ENCODE measurements around the gene SEZ6L2. TPM values are rescaled to one million over a fixed set of nuclear protein-coding genes. Genes with fewer than 3 reads are reported as not detected.

SEZ6L2 gene
- total and polyA plus RNA-seq, 9 of the 15 experiments (the other 6 are each of a cell fraction or from before 2014, with no cell fraction given): 0.10 to 2.1 (median 0.72) TPM

Other genes starting within 250 kb of the SEZ6L2 start
Only the 7 nearest of the 25 such genes appear.
- 58.2 and 68.3 TPM in 2 replicates for gene PAGR1, start 83.4 kb downstream of the SEZ6L2 start, total RNA-seq (2014; rRNA removed)
- gene PAGR1, start 83.4 kb downstream of the SEZ6L2 start, total RNA-seq (2014; rRNA removed; fragmentation: Illumina TruSeq; extraction: Trizol): 16.5 and 16.8 TPM in 2 replicates
- gene PAGR1, start 83.4 kb downstream of the SEZ6L2 start, total RNA-seq (2015; rRNA removed; fragmentation: Illumina TruSeq; extraction: Trizol): 40.7 and 42.2 TPM in 2 replicates
- gene PAGR1, start 83.4 kb downstream of the SEZ6L2 start, total RNA-seq (2021): 33.3 and 36.0 TPM in 2 replicates
- 15.4 and 16.6 TPM in 2 replicates for gene PAGR1, start 83.4 kb downstream of the SEZ6L2 start, polyA plus RNA-seq (2011; rRNA removed)
- 15.7 and 26.0 TPM in 2 replicates for gene PAGR1, start 83.4 kb downstream of the SEZ6L2 start, polyA plus RNA-seq (2014; fragmentation: Illumina TruSeq; extraction: Trizol)
- gene PAGR1, start 83.4 kb downstream of the SEZ6L2 start, polyA plus RNA-seq (2014; fragmentation: Nextera tagmentation; extraction: Ambion mirVana): 1 to 10 TPM; 1.4 to 4.5 TPM
- 42.8 and 51.3 TPM in 2 replicates for gene PAGR1, start 83.4 kb downstream of the SEZ6L2 start, polyA plus RNA-seq (2014; rRNA removed)
- 0.53 and 1.00 TPM in 2 replicates for gene MVP, start 79.1 kb downstream of the SEZ6L2 start, total RNA-seq (2014; rRNA removed)
- gene MVP, start 79.1 kb downstream of the SEZ6L2 start, total RNA-seq (2014; rRNA removed; fragmentation: Illumina TruSeq; extraction: Trizol): 0.41 and 0.65 TPM in 2 replicates
- 0.76 and 0.98 TPM in 2 replicates for gene MVP, start 79.1 kb downstream of the SEZ6L2 start, total RNA-seq (2015; rRNA removed; fragmentation: Illumina TruSeq; extraction: Trizol)
- gene MVP, start 79.1 kb downstream of the SEZ6L2 start, total RNA-seq (2021): 1.4 and 1.9 TPM in 2 replicates
- gene MVP, start 79.1 kb downstream of the SEZ6L2 start, polyA plus RNA-seq (2011; rRNA removed): 0.39 and 1.1 TPM in 2 replicates
- 0.43 and 0.69 TPM in 2 replicates for gene MVP, start 79.1 kb downstream of the SEZ6L2 start, polyA plus RNA-seq (2014; fragmentation: Illumina TruSeq; extraction: Trizol)
- not detected for gene MVP, start 79.1 kb downstream of the SEZ6L2 start, polyA plus RNA-seq (2014; fragmentation: Nextera tagmentation; extraction: Ambion mirVana)
- 0.66 and 1.1 TPM in 2 replicates for gene MVP, start 79.1 kb downstream of the SEZ6L2 start, polyA plus RNA-seq (2014; rRNA removed)
- gene CDIPT, start 36.3 kb downstream of the SEZ6L2 start, total RNA-seq (2014; rRNA removed): 32.5 and 42.4 TPM in 2 replicates
- 6.3 and 8.4 TPM in 2 replicates for gene CDIPT, start 36.3 kb downstream of the SEZ6L2 start, total RNA-seq (2014; rRNA removed; fragmentation: Illumina TruSeq; extraction: Trizol)
- gene CDIPT, start 36.3 kb downstream of the SEZ6L2 start, total RNA-seq (2015; rRNA removed; fragmentation: Illumina TruSeq; extraction: Trizol): 17.1 and 17.6 TPM in 2 replicates
- gene CDIPT, start 36.3 kb downstream of the SEZ6L2 start, total RNA-seq (2021): 34.3 and 36.7 TPM in 2 replicates
- 23.0 and 31.9 TPM in 2 replicates for gene CDIPT, start 36.3 kb downstream of the SEZ6L2 start, polyA plus RNA-seq (2011; rRNA removed)
- 24.4 and 38.2 TPM in 2 replicates for gene CDIPT, start 36.3 kb downstream of the SEZ6L2 start, polyA plus RNA-seq (2014; fragmentation: Illumina TruSeq; extraction: Trizol)
- gene CDIPT, start 36.3 kb downstream of the SEZ6L2 start, polyA plus RNA-seq (2014; fragmentation: Nextera tagmentation; extraction: Ambion mirVana): 1 to 10 TPM; 1.3 to 2.1 TPM
- 37.0 and 37.9 TPM in 2 replicates for gene CDIPT, start 36.3 kb downstream of the SEZ6L2 start, polyA plus RNA-seq (2014; rRNA removed)
- not detected in 2 replicates for gene ASPHD1, start 938 bp upstream of the SEZ6L2 start, total RNA-seq (2014; rRNA removed)
- gene ASPHD1, start 938 bp upstream of the SEZ6L2 start, total RNA-seq (2014; rRNA removed; fragmentation: Illumina TruSeq; extraction: Trizol): not detected in 2 replicates
- gene ASPHD1, start 938 bp upstream of the SEZ6L2 start, total RNA-seq (2015; rRNA removed; fragmentation: Illumina TruSeq; extraction: Trizol): not detected in 2 replicates
- gene ASPHD1, start 938 bp upstream of the SEZ6L2 start, total RNA-seq (2021): 0.18 and 0.22 TPM in 2 replicates
- gene ASPHD1, start 938 bp upstream of the SEZ6L2 start, polyA plus RNA-seq (2011; rRNA removed): 0.07 and 0.25 TPM in 2 replicates
- 0.29 TPM in 1 of 2 replicates, not detected in the other for gene ASPHD1, start 938 bp upstream of the SEZ6L2 start, polyA plus RNA-seq (2014; fragmentation: Illumina TruSeq; extraction: Trizol)
- under 1 TPM in 1 of 2 experiments, not detected in 1; 0.03 TPM for gene ASPHD1, start 938 bp upstream of the SEZ6L2 start, polyA plus RNA-seq (2014; fragmentation: Nextera tagmentation; extraction: Ambion mirVana)
- gene ASPHD1, start 938 bp upstream of the SEZ6L2 start, polyA plus RNA-seq (2014; rRNA removed): 0.32 and 0.70 TPM in 2 replicates
- 9.8 and 10.6 TPM in 2 replicates for gene KCTD13, start 26.7 kb upstream of the SEZ6L2 start, total RNA-seq (2014; rRNA removed)
- 5.2 and 6.7 TPM in 2 replicates for gene KCTD13, start 26.7 kb upstream of the SEZ6L2 start, total RNA-seq (2014; rRNA removed; fragmentation: Illumina TruSeq; extraction: Trizol)
- 7.1 and 8.4 TPM in 2 replicates for gene KCTD13, start 26.7 kb upstream of the SEZ6L2 start, total RNA-seq (2015; rRNA removed; fragmentation: Illumina TruSeq; extraction: Trizol)
- gene KCTD13, start 26.7 kb upstream of the SEZ6L2 start, total RNA-seq (2021): 18.5 and 20.6 TPM in 2 replicates
- gene KCTD13, start 26.7 kb upstream of the SEZ6L2 start, polyA plus RNA-seq (2011; rRNA removed): 14.5 and 23.3 TPM in 2 replicates
- gene KCTD13, start 26.7 kb upstream of the SEZ6L2 start, polyA plus RNA-seq (2014; fragmentation: Illumina TruSeq; extraction: Trizol): 9.5 and 11.0 TPM in 2 replicates
- 1 to 10 TPM; 1.0 to 2.3 TPM for gene KCTD13, start 26.7 kb upstream of the SEZ6L2 start, polyA plus RNA-seq (2014; fragmentation: Nextera tagmentation; extraction: Ambion mirVana)
- 17.3 and 21.3 TPM in 2 replicates for gene KCTD13, start 26.7 kb upstream of the SEZ6L2 start, polyA plus RNA-seq (2014; rRNA removed)
- 56.4 and 60.5 TPM in 2 replicates for gene TMEM219, start 62.5 kb upstream of the SEZ6L2 start, total RNA-seq (2014; rRNA removed)
- gene TMEM219, start 62.5 kb upstream of the SEZ6L2 start, total RNA-seq (2014; rRNA removed; fragmentation: Illumina TruSeq; extraction: Trizol): 34.1 and 35.3 TPM in 2 replicates
- gene TMEM219, start 62.5 kb upstream of the SEZ6L2 start, total RNA-seq (2015; rRNA removed; fragmentation: Illumina TruSeq; extraction: Trizol): 46.4 and 46.8 TPM in 2 replicates
- 57.7 and 64.6 TPM in 2 replicates for gene TMEM219, start 62.5 kb upstream of the SEZ6L2 start, total RNA-seq (2021)
- 55.5 and 85.5 TPM in 2 replicates for gene TMEM219, start 62.5 kb upstream of the SEZ6L2 start, polyA plus RNA-seq (2011; rRNA removed)
- 41.5 and 48.3 TPM in 2 replicates for gene TMEM219, start 62.5 kb upstream of the SEZ6L2 start, polyA plus RNA-seq (2014; fragmentation: Illumina TruSeq; extraction: Trizol)
- 10 to 100 TPM; 49.4 to 57.1 TPM for gene TMEM219, start 62.5 kb upstream of the SEZ6L2 start, polyA plus RNA-seq (2014; fragmentation: Nextera tagmentation; extraction: Ambion mirVana)
- gene TMEM219, start 62.5 kb upstream of the SEZ6L2 start, polyA plus RNA-seq (2014; rRNA removed): 62.8 and 74.4 TPM in 2 replicates
- 29.3 and 33.3 TPM in 2 replicates for gene TAOK2, start 74.3 kb upstream of the SEZ6L2 start, total RNA-seq (2014; rRNA removed)
- 7.1 and 8.5 TPM in 2 replicates for gene TAOK2, start 74.3 kb upstream of the SEZ6L2 start, total RNA-seq (2014; rRNA removed; fragmentation: Illumina TruSeq; extraction: Trizol)
- 20.1 and 21.7 TPM in 2 replicates for gene TAOK2, start 74.3 kb upstream of the SEZ6L2 start, total RNA-seq (2015; rRNA removed; fragmentation: Illumina TruSeq; extraction: Trizol)
- gene TAOK2, start 74.3 kb upstream of the SEZ6L2 start, total RNA-seq (2021): 34.0 and 41.8 TPM in 2 replicates
- 13.7 and 19.6 TPM in 2 replicates for gene TAOK2, start 74.3 kb upstream of the SEZ6L2 start, polyA plus RNA-seq (2011; rRNA removed)
- gene TAOK2, start 74.3 kb upstream of the SEZ6L2 start, polyA plus RNA-seq (2014; fragmentation: Illumina TruSeq; extraction: Trizol): 11.6 and 16.5 TPM in 2 replicates
- gene TAOK2, start 74.3 kb upstream of the SEZ6L2 start, polyA plus RNA-seq (2014; fragmentation: Nextera tagmentation; extraction: Ambion mirVana): under 1 TPM; 0.10 to 0.11 TPM
- gene TAOK2, start 74.3 kb upstream of the SEZ6L2 start, polyA plus RNA-seq (2014; rRNA removed): 22.6 and 27.7 TPM in 2 replicates

Measured in K562 (cell line).